ENCODE measurements around the gene ZBTB42. TPM values are rescaled to one million over a fixed set of nuclear protein-coding genes. Genes with fewer than 3 reads are reported as not detected.

The ZBTB42 gene
- total and polyA plus RNA-seq, 2 of the 13 experiments (the other 11 are each of a cell fraction or from before 2014, with no cell fraction given) = 2.8 to 4.2 TPM

- intact Hi-C loops (cut with micrococcal nuclease; ENCODE audit: unreplicated experiment) = no loop called here
Measured at GRCh38 chr14:104818714-104819161, 17.8 kb downstream of the ZBTB42 start.

GRCh38 chr14:104819361-104819781 is 18.5 kb downstream of the ZBTB42 start:
- WGBS (ENCODE audit: low lambda C conversion rate) = 86% methylated on average over 5 of the region's 12 CpGs
- no TSS peak for BruUV-seq (replicated peaks)
- Histone ChIP-seq H3K9me3 (ENCODE audit: low read length) (no peaks in the 10 kb centered on the region), H3K36me3 (replicated peaks in 1 of 2; ENCODE audit: control insufficient read depth in 1 of 2, insufficient read depth in 2 of 2, low read length in 2 of 2) (no peaks in the 10 kb centered on the region; a peak in 1 of 5 replicates), H3K4me3 (replicated peaks in 1 of 3; ENCODE audit: insufficient read depth in 1 of 3, low read depth in 2 of 3, low read length in 3 of 3) (no peak overlapping the region), H3K27ac (ENCODE audit: extremely low read length, insufficient read depth, low read length) (no peak overlapping the region), H2AFZ (ENCODE audit: low read length) (no peak overlapping the region), H3K79me2 (ENCODE audit: insufficient read depth, low read length) (peaks cover 6% of the 10 kb centered on the region), H4K20me1 (ENCODE audit: insufficient read depth, low read length) (no peaks in the 10 kb centered on the region), H3K4me1 (ENCODE audit: insufficient read depth, low read length) (peaks cover 50% of the 10 kb centered on the region), H3K27me3 (ENCODE audit: control insufficient read depth in 1 of 2, insufficient read depth in 2 of 2, low read length in 2 of 2) (no peaks in the 10 kb centered on the region), H3K4me2 (ENCODE audit: low read depth, low read length) (no peak overlapping the region), H3K9ac (ENCODE audit: insufficient read depth, low read depth, low read length) (no peak overlapping the region)
- CTCF ChIA-PET (ENCODE audit: low intra/inter-chr PET ratio, low total read pairs) = no interaction called here
- FAIRE-seq (no peak), ATAC-seq (no peak), DNase-seq (ENCODE audit: low spot score) (no peak)
- no peak for TF ChIP-seq ZEB1 (IDR thresholded peaks at IDR 0.05; ENCODE audit: insufficient replicate concordance, low read depth)
- no peak for TF ChIP-seq ZNF780A (CRISPR knock-in tag; IDR thresholded peaks at IDR 0.05)
- TF ChIP-seq ZNF12 (CRISPR knock-in tag; IDR thresholded peaks at IDR 0.05) = no peak
- TF ChIP-seq NCOA5 (CRISPR knock-in tag; IDR thresholded peaks at IDR 0.05) = no peak
- no peak for TF ChIP-seq ASH2L (IDR thresholded peaks at IDR 0.05; ENCODE audit: insufficient read length, low read depth, low read length)
- TF ChIP-seq REXO4 (CRISPR knock-in tag; IDR thresholded peaks at IDR 0.05; ENCODE audit: borderline replicate concordance) = no peak
- TF ChIP-seq POLR2A (IDR thresholded peaks at IDR 0.05; ENCODE audit: insufficient read depth in 1 of 2, low read depth in 2 of 2, low read length in 2 of 2) = peak in 1 of 2 experiments; percentile 24; a peak in 1 of 4 replicates
- peak; percentile 19 for TF ChIP-seq AGO2 (optimal IDR thresholded peaks at IDR 0.05; ENCODE audit: low read depth, low read length)
- TF ChIP-seq HNRNPH1 (optimal IDR thresholded peaks at IDR 0.05; ENCODE audit: low read depth, low read length) = no peak
- no peak for TF ChIP-seq ZNF512 (CRISPR knock-in tag; IDR thresholded peaks at IDR 0.05)
- POLR2A ChIA-PET = interaction anchor here (1.1 to 1.2 kb wide), 2 partner anchors 19 to 51 kb away, joined by 3 to 4 read pairs; no protein-coding TSS in a partner anchor
- intact Hi-C loops (cut with micrococcal nuclease; ENCODE audit: unreplicated experiment) (no loop called here), in situ Hi-C loops (cut with HindIII; ENCODE audit: extremely low pct_ligation_motif_present, low pct_unique_long_range_greater_than_20kb) (no loop called here)

More at GRCh38 chr14:104818714-104819161, 17.8 kb downstream of the ZBTB42 start:
- in situ Hi-C loops (cut with HindIII; ENCODE audit: extremely low pct_ligation_motif_present, low pct_unique_long_range_greater_than_20kb) = no loop called here
- BruUV-seq (replicated peaks) = no TSS peak
- DNase-seq (ENCODE audit: low spot score) (no peak), ATAC-seq (no peak), FAIRE-seq (no peak)
- Histone ChIP-seq H3K27ac (ENCODE audit: extremely low read length, insufficient read depth, low read length) (no peak overlapping the region), H3K4me3 (replicated peaks in 1 of 3; ENCODE audit: insufficient read depth in 1 of 3, low read depth in 2 of 3, low read length in 3 of 3) (no peak overlapping the region), H3K9me3 (ENCODE audit: low read length) (no peaks in the 10 kb centered on the region), H3K27me3 (ENCODE audit: control insufficient read depth in 1 of 2, insufficient read depth in 2 of 2, low read length in 2 of 2) (no peaks in the 10 kb centered on the region), H3K4me1 (ENCODE audit: insufficient read depth, low read length) (peaks cover 56% of the 10 kb centered on the region), H4K20me1 (ENCODE audit: insufficient read depth, low read length) (no peaks in the 10 kb centered on the region), H3K9ac (ENCODE audit: insufficient read depth, low read depth, low read length) (no peak overlapping the region), H3K79me2 (ENCODE audit: insufficient read depth, low read length) (peaks cover 6% of the 10 kb centered on the region), H2AFZ (ENCODE audit: low read length) (no peak overlapping the region), H3K36me3 (replicated peaks in 1 of 2; ENCODE audit: control insufficient read depth in 1 of 2, insufficient read depth in 2 of 2, low read length in 2 of 2) (no peaks in the 10 kb centered on the region; a peak in 1 of 5 replicates), H3K4me2 (ENCODE audit: low read depth, low read length) (no peak overlapping the region)
- CTCF ChIA-PET (ENCODE audit: low intra/inter-chr PET ratio, low total read pairs) = no interaction called here
- 60% methylated on average over 2 of the region's 9 CpGs for WGBS (ENCODE audit: low lambda C conversion rate)
- no peak for TF ChIP-seq KAT2B (IDR thresholded peaks at IDR 0.05; ENCODE audit: borderline replicate concordance, low read depth, low read length)
- TF ChIP-seq AGO2 (optimal IDR thresholded peaks at IDR 0.05; ENCODE audit: low read depth, low read length) = peak; percentile 28
- POLR2A ChIA-PET = interaction anchor here (1.0 to 1.2 kb wide), 3 partner anchors 19 to 52 kb away, joined by 3 to 4 read pairs (median 3); no protein-coding TSS in a partner anchor

All from HepG2 (cell line).